Mesenchymal stem cell (in vitro differentiated cells and primary cell): ENCODE measurements around the gene PRKCZ.
A peak's percentile ranks its signal among the peaks of the same experiment; 100 is the strongest.

Source experiments
- DNase-seq: peaks from one replicate; pipeline ENCODE4 v3.0.0-alpha.2; 2013
- H2AFZ ChIP-seq: one replicate; pipeline ENCODE4 v1.6.1; 2013; ENCODE audit warnings: low read depth, mild to moderate bottlenecking, control low read depth, inconsistent platforms, low read length, moderate library complexity
- H2AK5ac ChIP-seq: 2 replicates; pipeline ENCODE4 v1.6.1; 2013; ENCODE audit warnings: low read length, moderate library complexity, mild to moderate bottlenecking, inconsistent platforms; ENCODE audit not compliant: severe bottlenecking
- H2BK120ac ChIP-seq: one replicate; pipeline ENCODE4 v1.6.1; 2013; ENCODE audit warnings: low read depth, mild to moderate bottlenecking, inconsistent platforms, low read length, moderate library complexity
- H2BK12ac ChIP-seq, 2 experiments: one replicate each; pipeline ENCODE4 v1.6.1; 2013; ENCODE audit warnings: inconsistent platforms in 2 of 2, low read length in 2 of 2, mild to moderate bottlenecking in 2 of 2, moderate library complexity in 2 of 2, control low read depth in 1 of 2
- H2BK15ac ChIP-seq: one replicate; pipeline ENCODE4 v1.6.1; 2013; ENCODE audit warnings: mild to moderate bottlenecking, low read depth, inconsistent platforms; ENCODE audit not compliant: poor library complexity, severe bottlenecking
- H2BK5ac ChIP-seq: 2 replicates; pipeline ENCODE4 v1.6.1; 2013; ENCODE audit warnings: low read depth, mild to moderate bottlenecking, low read length, control low read depth, inconsistent platforms; ENCODE audit not compliant: poor library complexity, severe bottlenecking
- H3K14ac ChIP-seq, 2 experiments: one replicate each; pipeline ENCODE4 v1.6.1; 2013; ENCODE audit warnings: inconsistent platforms in 2 of 2, low read length in 2 of 2, control low read depth in 1 of 2, mild to moderate bottlenecking in 1 of 2, moderate library complexity in 1 of 2
- H3K18ac ChIP-seq, 2 experiments: one replicate each; pipeline ENCODE4 v1.6.1; 2013; ENCODE audit warnings: inconsistent platforms in 2 of 2, low read length in 2 of 2, control low read depth in 1 of 2, low read depth in 1 of 2, mild to moderate bottlenecking in 1 of 2
- H3K23ac ChIP-seq, 2 experiments: one replicate each; pipeline ENCODE4 v1.6.1; 2013; ENCODE audit warnings: inconsistent platforms in 2 of 2, low read length in 2 of 2, mild to moderate bottlenecking in 2 of 2, moderate library complexity in 2 of 2, control low read depth in 1 of 2
- H3K27ac ChIP-seq: 2 replicates; pipeline ENCODE4 v1.5.1; 2013; ENCODE audit warnings: mild to moderate bottlenecking, moderate library complexity, low read length, control low read depth, inconsistent platforms; ENCODE audit not compliant: poor library complexity, severe bottlenecking
- H3K27me3 ChIP-seq, 2 experiments: 2 replicates each; pipeline versions ENCODE4 v1.6.1 to v1.7.0; 2013; ENCODE audit warnings: low read length in 2 of 2, mild to moderate bottlenecking in 2 of 2, moderate library complexity in 2 of 2, control low read depth in 1 of 2, inconsistent platforms in 1 of 2; ENCODE audit not compliant: control insufficient read depth in 1 of 2, insufficient read depth in 1 of 2
- H3K36me3 ChIP-seq, 2 experiments: 2 replicates each; pipeline versions ENCODE4 v1.6.1 to v1.7.0; 2013; ENCODE audit warnings: low read length in 2 of 2, control low read depth in 1 of 2, inconsistent platforms in 1 of 2, low read depth in 1 of 2, mild to moderate bottlenecking in 1 of 2; ENCODE audit not compliant: insufficient read depth in 2 of 2, control insufficient read depth in 1 of 2
- H3K4ac ChIP-seq, 2 experiments: one replicate each; pipeline ENCODE4 v1.6.1; 2013; ENCODE audit warnings: inconsistent platforms in 2 of 2, low read length in 2 of 2, mild to moderate bottlenecking in 2 of 2, moderate library complexity in 2 of 2, control low read depth in 1 of 2, low read depth in 1 of 2
- H3K4me1 ChIP-seq: 2 replicates; pipeline ENCODE4 v1.6.1; 2013; ENCODE audit warnings: low read depth, low read length, control low read depth; ENCODE audit not compliant: control insufficient read depth, insufficient read depth
- H3K4me2 ChIP-seq: 2 replicates; pipeline ENCODE4 v1.6.1; 2013; ENCODE audit warnings: low read length, mild to moderate bottlenecking, inconsistent platforms; ENCODE audit not compliant: poor library complexity, severe bottlenecking
- H3K4me3 ChIP-seq, 2 experiments: 2 replicates each; pipeline versions ENCODE4 v1.5.1 to v1.7.0; 2013; ENCODE audit warnings: low read length in 2 of 2, mild to moderate bottlenecking in 2 of 2, control low read depth in 1 of 2, low read depth in 1 of 2; ENCODE audit not compliant: insufficient read depth in 1 of 2
- H3K79me1 ChIP-seq: replicated peaks from 2 replicates; pipeline ENCODE4 v1.6.1; 2013; ENCODE audit warnings: mild to moderate bottlenecking, control low read depth, low read length, inconsistent platforms; ENCODE audit not compliant: poor library complexity, severe bottlenecking
- H3K9ac ChIP-seq: 2 replicates; pipeline ENCODE4 v1.7.0; 2013; ENCODE audit warnings: mild to moderate bottlenecking, low read length, moderate library complexity
- H3K9me3 ChIP-seq: 2 replicates; pipeline ENCODE4 v1.7.0; 2013; ENCODE audit warnings: mild to moderate bottlenecking, low read length; ENCODE audit not compliant: control insufficient read depth
- H4K8ac ChIP-seq: one replicate; pipeline ENCODE4 v1.6.1; 2013; ENCODE audit warnings: inconsistent platforms, mild to moderate bottlenecking, low read length, moderate library complexity
- H4K91ac ChIP-seq: one replicate; pipeline ENCODE4 v1.6.1; 2013; ENCODE audit warnings: mild to moderate bottlenecking, low read length, inconsistent platforms
- WGBS: methylation state at CpG from one replicate; pipeline ENCODE4 v1.1.7; 2013; ENCODE audit warnings: mixed read lengths; 5-methylcytosine and 5-hydroxymethylcytosine counted together

Gene PRKCZ

DNA sequence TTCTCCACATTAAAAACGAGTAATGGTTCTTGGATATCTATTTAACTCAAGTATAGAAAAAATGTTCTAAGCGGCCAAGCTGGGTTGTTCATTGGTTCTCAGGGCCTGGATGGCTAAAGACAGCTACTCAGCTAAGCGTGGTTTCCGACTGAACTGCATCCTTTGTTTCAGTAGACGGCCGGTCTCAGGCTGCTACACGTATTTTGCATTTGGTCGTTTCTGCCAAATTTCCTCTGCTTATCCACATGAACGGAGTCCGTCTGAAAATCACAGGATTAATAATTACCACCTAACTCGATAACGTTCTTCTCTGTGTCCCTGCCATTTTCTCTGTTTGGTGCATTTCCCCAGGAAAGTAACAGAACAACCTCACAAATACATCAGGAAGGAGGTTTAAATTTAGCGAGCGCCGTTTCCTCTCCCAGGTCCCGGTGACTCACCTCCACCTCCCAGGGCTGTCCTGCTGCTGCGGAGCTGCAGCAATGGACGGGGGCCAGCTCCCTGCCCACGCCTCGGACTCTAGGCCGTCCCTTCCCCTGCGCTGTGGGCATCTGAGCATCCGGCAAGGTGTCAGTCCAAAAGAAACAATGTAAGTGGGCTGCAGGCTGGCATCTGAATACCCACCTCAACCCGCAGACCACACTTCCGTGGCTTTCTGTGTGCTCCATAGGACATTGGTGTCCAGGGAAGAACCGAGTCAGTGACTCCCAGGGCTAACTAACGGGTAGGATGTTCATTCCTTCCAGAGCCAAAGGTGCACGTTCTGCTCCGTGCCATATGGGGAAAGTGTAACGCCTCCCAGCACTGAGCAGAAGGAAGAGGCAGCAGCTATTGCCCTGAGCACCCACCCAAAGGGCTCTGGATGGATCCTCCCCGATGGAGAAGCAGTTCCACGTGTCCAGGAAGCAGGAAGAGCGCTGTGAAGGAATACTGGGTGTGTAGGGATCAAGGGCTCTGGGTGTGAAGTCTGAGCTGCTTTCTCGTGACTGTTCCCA lies 35.2 kb upstream of the PRKCZ start:
- no peaks in the 10 kb centered on the region for H3K36me3 ChIP-seq
- H2AK5ac ChIP-seq, result no peak overlapping the region
- H3K4me2 ChIP-seq, result no peak overlapping the region

DNA sequence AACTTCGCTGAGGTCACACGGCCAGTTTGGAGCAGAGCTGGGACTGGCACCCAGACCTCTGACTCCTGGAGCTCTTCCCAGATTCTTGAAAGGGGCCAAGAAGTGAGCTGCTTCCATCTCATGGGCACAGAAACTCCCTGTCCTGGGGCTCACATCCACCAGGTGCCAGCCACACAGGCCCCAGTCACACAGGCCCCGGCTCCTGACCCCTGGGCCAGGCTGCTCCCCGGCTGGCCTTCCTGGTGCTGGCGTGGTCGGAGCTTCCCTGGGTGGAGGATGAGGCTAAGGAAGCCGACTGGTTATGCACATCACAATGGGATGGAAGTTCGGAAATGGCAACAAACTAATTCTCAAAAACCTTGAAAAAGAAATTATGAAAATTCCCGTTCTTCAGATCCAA lies 34.1 kb upstream of the PRKCZ start:
- no peaks in the 10 kb centered on the region for H3K36me3 ChIP-seq
- peaks cover 68 to 82% of the 10 kb centered on the region in 2 experiments for H3K27me3 ChIP-seq
- H2AK5ac ChIP-seq, result no peak overlapping the region
- no peak overlapping the region for H3K9ac ChIP-seq
- no peaks in the 10 kb centered on the region for H3K9me3 ChIP-seq
- no peak overlapping the region for H3K14ac ChIP-seq
- no peak overlapping the region for H2BK120ac ChIP-seq
- H2BK15ac ChIP-seq, result no peak overlapping the region
- H3K4me3 ChIP-seq, result no peak overlapping the region
- H2AFZ ChIP-seq, result no peak overlapping the region
- H3K23ac ChIP-seq, result no peak overlapping the region
- DNase-seq, result no peak
- H3K18ac ChIP-seq, result no peak overlapping the region
- H4K8ac ChIP-seq, result no peak overlapping the region
- H3K27ac ChIP-seq, result no peak overlapping the region
- H3K4me1 ChIP-seq, result peaks cover 3% of the 10 kb centered on the region
- H4K91ac ChIP-seq, result no peak overlapping the region
- H3K79me1 ChIP-seq, result no peaks in the 10 kb centered on the region
- WGBS, result 87% methylated on average over 8 of the region's 9 CpGs
- H2BK5ac ChIP-seq, result no peak overlapping the region
- H2BK12ac ChIP-seq, result no peak overlapping the region
- H3K4ac ChIP-seq, result no peak overlapping the region
- no peak overlapping the region for H3K4me2 ChIP-seq

More for the DNA sequence above, 35.2 kb upstream of the PRKCZ start:
- no peak overlapping the region for H3K9ac ChIP-seq
- H2BK15ac ChIP-seq, result no peak overlapping the region
- no peaks in the 10 kb centered on the region for H3K79me1 ChIP-seq
- no peak overlapping the region for H2BK120ac ChIP-seq
- H3K4me1 ChIP-seq, result peaks cover 3% of the 10 kb centered on the region
- no peak overlapping the region for H4K91ac ChIP-seq
- H3K4me3 ChIP-seq, result no peak overlapping the region
- H2AFZ ChIP-seq, result no peak overlapping the region
- peaks cover 65 to 80% of the 10 kb centered on the region in 2 experiments for H3K27me3 ChIP-seq
- H3K27ac ChIP-seq, result no peak overlapping the region
- no peak overlapping the region for H2BK5ac ChIP-seq
- WGBS, result 78% methylated on average over 34 of the region's 34 CpGs
- no peak overlapping the region for H3K14ac ChIP-seq
- no peak overlapping the region for H3K23ac ChIP-seq
- H3K9me3 ChIP-seq, result no peaks in the 10 kb centered on the region
- H3K4ac ChIP-seq, result no peak overlapping the region
- H4K8ac ChIP-seq, result no peak overlapping the region
- no peak for DNase-seq
- no peak overlapping the region for H2BK12ac ChIP-seq
- H3K18ac ChIP-seq, result no peak overlapping the region

DNA sequence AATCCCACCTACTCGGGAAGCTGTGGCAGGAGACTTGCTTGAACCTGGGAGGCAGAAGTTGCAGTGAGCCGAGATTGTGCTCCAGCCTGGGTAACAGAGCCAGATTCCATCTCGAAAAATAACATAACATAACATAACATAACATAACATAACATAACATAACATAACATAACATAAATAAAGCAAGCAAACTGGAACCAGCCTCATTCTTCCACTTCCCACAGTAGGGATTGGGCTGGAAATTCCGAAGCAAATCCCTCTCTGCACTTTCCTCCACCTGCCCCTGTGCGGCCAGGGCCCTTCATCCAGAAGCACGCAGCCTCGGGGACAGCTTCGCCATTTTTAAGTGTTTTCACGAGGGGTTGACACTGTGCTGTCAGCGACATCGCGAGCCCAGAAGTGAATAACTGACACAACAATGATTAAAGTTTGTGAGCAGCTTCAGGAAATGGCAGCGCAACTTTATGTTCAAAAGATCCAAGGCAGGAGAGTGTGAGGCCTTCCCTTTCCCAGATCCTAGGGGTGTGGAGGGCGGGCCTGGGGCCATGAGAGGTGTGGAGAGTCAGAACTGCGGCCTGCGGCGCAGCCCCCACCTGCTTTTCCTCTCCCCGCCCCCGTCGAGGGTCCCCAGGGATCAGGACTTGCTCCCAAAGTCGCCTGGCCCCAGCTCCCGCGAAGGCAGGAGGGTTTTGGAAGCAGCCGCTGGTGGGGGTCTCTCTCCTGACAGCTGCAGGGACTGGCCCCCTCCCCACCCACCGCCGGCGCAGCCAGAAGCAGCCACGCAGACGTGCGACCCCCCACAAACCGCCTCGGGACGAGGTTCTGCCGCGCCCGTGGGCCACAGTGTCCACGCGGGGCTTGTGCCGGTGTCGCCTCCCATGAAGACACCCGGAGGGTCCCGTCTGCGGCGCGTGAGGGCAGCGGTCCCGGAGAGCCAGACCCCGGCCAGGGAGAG lies 31.7 kb upstream of the PRKCZ start:
- H3K23ac ChIP-seq, result peak overlapping the region in 1 of 2 experiments; percentile 43
- no peak overlapping the region for H3K14ac ChIP-seq
- peaks cover 85 to 92% of the 10 kb centered on the region in 2 experiments for H3K27me3 ChIP-seq
- H3K36me3 ChIP-seq, result no peaks in the 10 kb centered on the region
- no peak overlapping the region for H2AFZ ChIP-seq
- H3K9ac ChIP-seq, result no peak overlapping the region
- no peaks in the 10 kb centered on the region for H3K79me1 ChIP-seq
- H2BK5ac ChIP-seq, result no peak overlapping the region
- no peak overlapping the region for H3K4me3 ChIP-seq
- H3K27ac ChIP-seq, result no peak overlapping the region
- no peak overlapping the region for H2BK120ac ChIP-seq
- H3K9me3 ChIP-seq, result no peaks in the 10 kb centered on the region
- H3K4me2 ChIP-seq, result no peak overlapping the region
- no peak for DNase-seq
- no peak overlapping the region for H2BK15ac ChIP-seq
- H3K18ac ChIP-seq, result no peak overlapping the region
- WGBS, result 47% methylated on average over 17 of the region's 48 CpGs
- no peak overlapping the region for H2BK12ac ChIP-seq
- H3K4ac ChIP-seq, result no peak overlapping the region
- H2AK5ac ChIP-seq, result no peak overlapping the region
- no peak overlapping the region for H4K91ac ChIP-seq
- peaks cover 3% of the 10 kb centered on the region for H3K4me1 ChIP-seq
- H4K8ac ChIP-seq, result no peak overlapping the region

DNA sequence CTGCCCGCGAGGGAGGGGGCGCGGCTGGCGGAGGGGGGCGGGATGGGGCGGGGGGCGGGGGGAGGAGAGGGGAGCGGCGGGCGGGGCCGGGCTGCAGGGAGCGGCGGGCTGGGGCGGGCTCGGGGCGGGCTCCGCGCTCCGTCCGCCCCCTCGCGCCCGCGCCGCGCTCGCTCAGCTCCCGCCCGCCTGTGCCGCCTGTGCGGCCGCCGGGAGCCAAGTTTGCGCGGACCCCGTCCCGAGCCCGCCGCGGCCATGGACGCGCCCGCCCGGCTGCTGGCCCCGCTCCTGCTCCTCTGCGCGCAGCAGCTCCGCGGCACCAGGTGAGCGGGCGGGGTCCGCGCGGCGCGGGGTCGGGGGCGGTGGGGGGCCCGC lies 31.1 kb upstream of the PRKCZ start, which contains the start of gene GABRD:
TSS of gene GABRD (plus strand) at position 174 of the 372 bp plus-strand sequence. CDS start at position 253, 79 bp downstream.
- Histone ChIP-seq H3K4ac (no peak within 1 kb of the TSS), H3K23ac (peak within 1 kb of the TSS in 1 of 2 experiments; percentile 43), H2AK5ac (no peak within 1 kb of the TSS), H2AFZ (no peak within 1 kb of the TSS), H3K14ac (no peak within 1 kb of the TSS), H3K9ac (no peak within 1 kb of the TSS), H3K9me3 (no peaks in the 10 kb centered on the region), H2BK5ac (no peak within 1 kb of the TSS), H3K4me3 (no peak within 1 kb of the TSS), H2BK15ac (no peak within 1 kb of the TSS), H3K18ac (no peak within 1 kb of the TSS), H3K27me3 (peaks cover 88 to 92% of the 10 kb centered on the region in 2 experiments), H3K27ac (no peak within 1 kb of the TSS), H3K4me1 (peaks cover 3% of the 10 kb centered on the region), H2BK120ac (no peak within 1 kb of the TSS), H4K8ac (no peak within 1 kb of the TSS), H3K36me3 (no peaks in the 10 kb centered on the region), H2BK12ac (no peak within 1 kb of the TSS), H4K91ac (no peak within 1 kb of the TSS), H3K4me2 (peak within 1 kb of the TSS; percentile 54), H3K79me1 (no peaks in the 10 kb centered on the region)
- DNase-seq, result peak; percentile 6
- 1% methylated on average over 25 of the region's 60 CpGs for WGBS
